Gastrocnemius medialis (tissue), 4 donors: Measurements from ENCODE around the gene CSH1.

ENCODE experiments used
- CTCF ChIP-seq, 5 experiments: fragments of 450-650 bp in 3 of 5; fragments of 200-600 bp in 2 of 5; sonication (generic) in 2 of 5; IDR thresholded peaks in 4 of 5; conservative IDR thresholded peaks in 1 of 5; 1 replicate in 4 of 5; 2 replicates in 1 of 5; pipeline ENCODE4 v1.5.1; 2016 to 2019; ENCODE audit warnings: antibody characterized with exemption in 5 of 5, mild to moderate bottlenecking in 3 of 5, moderate library complexity in 3 of 5
- POLR2A ChIP-seq, 2 donors: fragments of 450-650 bp; IDR thresholded peaks; one replicate each; pipeline ENCODE4 v1.6.1; 2017; ENCODE audit warnings: antibody characterized with exemption in 2 of 2, mild to moderate bottlenecking in 2 of 2, moderate library complexity in 2 of 2

- TF ChIP-seq CTCF (IDR thresholded peaks at IDR 0.05 in 4 of 5, conservative IDR thresholded peaks at IDR 0.05 in 1 of 5) (no peak), POLR2A (IDR thresholded peaks at IDR 0.05) (no peak)
These were observed 31.2 kb upstream of the CSH1 start for GRCh38 chr17:63927464-63928171.
